ENCODE data around the gene ALOX12B.
"Not testable (repeated sequence)": the region's sequence is repeated elsewhere in the genome, so short reads cannot be mapped to it uniquely, and the experiment has no call there.

Gene ALOX12B

DNA sequence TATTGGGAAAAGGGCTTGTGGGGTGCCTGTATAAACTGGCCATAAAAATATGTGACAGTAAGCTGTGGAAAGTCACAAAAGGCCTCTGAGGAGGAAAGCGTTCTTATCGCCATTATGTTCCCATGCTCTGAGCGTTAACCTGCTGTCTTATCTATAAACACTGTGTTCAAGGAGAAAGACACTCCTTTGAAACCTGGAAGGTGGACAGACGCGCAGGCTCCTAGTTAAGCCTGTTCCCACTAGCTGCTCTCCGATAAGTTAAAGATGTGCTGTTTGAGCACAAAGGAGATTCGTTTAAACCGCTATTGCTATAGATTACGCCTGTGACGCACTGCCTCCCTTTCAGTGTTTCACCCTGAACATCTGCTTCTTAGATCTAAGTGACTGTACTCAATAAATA, 5.2 kb downstream of the ALOX12B start:
- no peak for DNase-seq (ENCODE audit: low read depth)

DNA sequence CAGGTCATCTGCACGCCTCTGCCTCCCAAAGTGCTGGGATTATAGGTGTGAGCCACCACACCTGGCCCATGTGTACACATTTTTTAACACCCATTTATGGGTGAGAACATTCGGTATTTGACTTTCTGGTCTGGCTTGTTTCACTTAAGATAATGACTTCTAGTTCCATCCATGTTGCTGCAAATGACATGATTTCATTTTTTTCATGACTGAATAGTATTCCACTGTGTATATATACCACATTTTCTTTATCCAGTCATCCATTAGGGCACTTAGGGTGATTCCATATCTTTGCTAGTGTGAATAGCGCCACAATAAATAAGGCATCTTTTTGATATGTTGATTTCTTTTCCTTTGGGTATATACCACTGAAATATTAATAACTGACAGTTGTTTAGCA, 5.6 kb downstream of the ALOX12B start:
- no peak for DNase-seq (ENCODE audit: low read depth)

DNA sequence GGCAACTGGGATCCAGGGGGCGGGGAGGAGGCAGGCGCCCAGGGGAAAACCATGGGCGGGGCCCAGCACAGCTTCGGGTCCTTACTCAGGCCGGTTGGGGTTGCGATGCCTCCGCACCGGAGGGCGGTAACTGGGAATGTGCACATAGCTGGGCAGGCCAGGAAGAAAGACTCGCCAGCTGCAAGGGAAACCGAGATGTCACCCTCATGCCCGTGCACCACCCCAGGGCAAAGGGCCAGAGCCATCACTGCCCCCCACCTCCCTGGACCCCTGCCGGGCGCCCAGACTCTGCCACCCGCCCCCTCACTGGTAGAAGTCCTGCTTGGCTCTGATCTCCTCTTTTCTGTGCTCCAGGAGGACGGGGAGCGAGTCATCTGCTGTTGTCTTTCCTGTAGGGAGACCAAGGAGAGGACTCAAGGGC, 6.7 kb downstream of the ALOX12B start:
- DNase-seq (ENCODE audit: low read depth), result no peak

DNA sequence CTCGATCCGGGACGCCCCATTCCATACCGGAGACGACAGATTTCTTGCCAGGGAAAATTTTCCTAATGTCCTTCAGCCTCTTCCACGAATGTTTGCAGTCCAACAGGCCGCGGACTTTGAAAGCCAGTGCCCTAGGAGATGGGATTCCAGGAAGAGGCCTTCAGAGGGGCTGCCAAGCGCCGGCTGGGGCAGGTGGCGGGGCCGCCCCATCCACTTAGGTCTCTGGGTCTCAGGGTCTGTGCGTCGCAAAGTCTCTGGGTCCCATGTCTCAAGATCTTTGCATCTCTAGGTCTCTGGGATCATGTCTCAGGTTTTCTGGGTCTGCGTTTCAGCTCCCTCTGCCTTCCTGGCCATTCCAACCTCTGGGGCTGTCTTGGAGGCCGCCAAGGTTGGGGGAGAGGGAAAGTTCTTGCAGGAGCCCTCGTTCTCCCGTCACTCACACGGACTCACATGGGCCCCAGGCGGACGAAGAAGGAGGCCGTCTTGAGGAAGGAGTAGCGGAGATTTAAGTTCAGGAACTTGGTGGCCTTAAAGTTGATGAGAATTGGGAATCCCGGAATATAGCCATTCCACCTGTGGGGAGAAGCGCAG, 7.2 kb downstream of the ALOX12B start:
- DNase-seq (ENCODE audit: low read depth), result no peak

DNA sequence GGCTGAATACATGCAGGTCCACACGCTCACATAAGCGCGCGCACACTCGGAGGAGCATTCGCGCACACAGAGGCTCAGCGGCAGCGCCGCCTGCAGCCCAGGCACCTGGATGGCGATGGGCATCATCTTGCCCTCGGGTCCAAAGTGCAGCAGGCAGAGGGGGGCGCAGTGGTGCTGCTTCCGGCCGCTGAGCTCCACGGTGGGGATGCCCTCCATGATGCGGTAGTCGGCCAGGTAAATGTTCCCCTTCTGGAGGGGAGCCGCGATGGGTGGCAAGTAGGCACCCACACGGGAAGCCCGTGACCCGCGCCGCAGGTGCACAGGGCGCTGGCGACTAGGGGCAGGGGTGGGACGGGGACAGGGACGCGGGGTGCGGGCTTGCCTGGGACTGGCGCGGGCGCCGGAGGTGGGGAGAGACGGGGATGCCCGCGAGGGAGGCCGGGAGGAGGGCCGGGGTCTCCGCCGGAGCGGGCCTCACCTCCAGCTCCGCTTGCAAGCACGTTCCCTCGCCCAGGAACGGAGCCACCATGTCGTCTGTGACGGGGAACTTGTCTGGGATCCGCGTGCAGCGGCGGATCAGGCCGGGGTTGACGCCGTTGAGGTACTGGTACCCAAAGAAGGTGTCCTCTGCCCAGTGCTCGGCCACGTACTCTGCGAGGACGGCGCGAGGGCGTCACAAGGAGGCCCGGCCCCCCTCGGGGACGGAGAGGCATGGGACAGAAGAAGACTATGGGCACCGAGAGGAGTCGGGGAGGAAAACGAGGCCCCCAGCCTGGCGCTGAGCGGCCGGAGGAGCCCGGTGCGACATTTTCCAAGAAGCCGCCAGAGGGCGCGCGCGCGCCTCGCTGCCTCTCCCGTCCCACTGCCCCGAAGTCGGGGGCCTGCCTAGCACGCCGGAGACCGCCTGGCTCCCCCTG, 8.0 kb downstream of the ALOX12B start:
- peak; percentile 65 for DNase-seq (ENCODE audit: low read depth)

DNA sequence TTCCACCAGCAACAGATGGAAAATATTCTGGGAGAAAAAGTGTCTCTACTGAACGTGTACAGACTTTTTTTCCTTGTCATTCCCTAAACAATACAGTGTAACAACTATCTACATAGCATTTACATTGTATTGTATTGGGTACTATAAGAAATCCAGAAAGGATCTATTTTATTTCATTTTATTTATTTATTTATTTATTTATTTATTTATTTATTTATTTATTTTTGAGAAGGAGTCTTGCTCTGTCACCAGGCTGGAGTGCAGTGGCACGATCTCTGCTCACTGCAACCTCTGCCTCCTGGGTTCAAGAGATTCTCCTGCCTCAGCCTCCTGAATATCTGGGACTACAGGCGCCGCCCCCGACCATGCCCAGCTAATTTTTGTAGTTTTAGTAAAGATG, 9.6 kb downstream of the ALOX12B start:
- not testable (repeated sequence) for DNase-seq (ENCODE audit: low read depth)

DNA sequence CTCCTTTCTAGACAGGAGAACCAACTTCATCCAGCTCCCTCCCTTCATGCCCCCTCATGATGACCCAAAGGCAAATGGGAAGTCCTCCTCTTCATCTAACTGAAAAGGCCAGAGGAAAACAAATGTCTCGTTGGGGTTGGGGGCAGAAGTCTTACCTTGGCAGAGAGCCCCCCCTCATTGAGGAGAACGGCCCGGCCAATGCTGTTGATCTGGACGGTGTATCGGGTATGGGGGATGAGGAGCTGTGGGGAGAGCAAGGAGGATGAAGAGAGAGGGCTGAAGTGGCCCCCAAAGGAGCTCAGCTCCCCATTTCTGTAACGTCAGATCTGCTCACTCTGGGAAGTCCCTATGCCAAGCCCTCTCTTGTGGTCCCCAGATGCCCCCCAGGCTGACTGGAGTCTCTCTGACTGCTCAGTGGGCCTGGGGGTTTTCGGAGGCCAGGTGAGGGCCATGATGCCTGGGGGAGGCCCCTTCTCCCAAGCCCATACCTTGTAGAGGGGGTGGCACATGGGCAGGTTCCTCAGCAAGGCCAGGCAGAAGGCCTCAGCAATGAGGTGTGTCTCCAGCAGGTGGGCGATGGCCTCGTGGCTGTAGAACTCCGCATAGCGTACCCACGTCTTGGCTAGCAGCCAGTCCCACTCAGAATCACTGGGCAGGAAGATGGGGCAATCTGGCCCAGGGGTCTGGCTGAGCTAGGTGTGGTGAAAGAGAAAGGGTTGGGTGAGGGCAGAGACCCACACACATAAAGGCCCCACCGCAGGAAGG, 10.8 kb downstream of the ALOX12B start:
- DNase-seq (ENCODE audit: low read depth), result no peak

DNA sequence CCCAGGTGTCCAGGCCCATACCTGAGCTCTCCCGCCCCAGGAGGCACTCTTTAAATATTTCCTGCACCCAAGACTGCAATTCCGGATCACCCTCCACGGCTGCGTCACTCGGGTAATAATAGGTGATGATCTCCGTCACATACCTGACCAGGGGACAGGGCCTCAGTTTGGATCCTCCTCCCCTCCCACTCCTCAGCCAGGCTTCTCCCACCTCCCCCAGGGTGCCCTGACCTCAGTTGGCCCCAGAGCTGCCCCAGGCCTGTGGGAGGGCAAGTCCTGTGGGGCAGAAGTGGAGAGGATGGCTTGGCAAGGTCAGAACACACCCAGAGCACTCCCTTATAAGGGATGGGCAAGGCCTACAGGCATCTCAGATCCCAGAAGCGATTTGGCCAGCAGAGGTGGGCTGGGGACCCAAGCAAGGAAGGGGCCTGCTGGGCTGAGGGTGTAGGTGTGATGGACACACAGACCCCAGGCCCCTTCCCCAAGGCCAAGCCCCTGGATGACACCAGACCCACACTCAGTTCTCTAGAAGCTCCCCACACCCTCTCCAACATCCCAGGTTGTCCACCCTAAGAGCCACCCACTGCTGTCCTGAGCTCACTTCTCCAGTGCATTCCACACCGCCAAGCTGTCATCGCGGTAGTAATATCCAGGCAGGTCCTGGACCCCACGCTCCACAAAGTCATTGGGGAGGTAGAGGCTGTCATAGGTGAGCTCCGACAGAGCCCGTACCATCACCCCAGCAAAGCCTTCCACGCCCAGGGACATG, 11.8 kb downstream of the ALOX12B start:
- no peak for DNase-seq (ENCODE audit: low read depth)

DNA sequence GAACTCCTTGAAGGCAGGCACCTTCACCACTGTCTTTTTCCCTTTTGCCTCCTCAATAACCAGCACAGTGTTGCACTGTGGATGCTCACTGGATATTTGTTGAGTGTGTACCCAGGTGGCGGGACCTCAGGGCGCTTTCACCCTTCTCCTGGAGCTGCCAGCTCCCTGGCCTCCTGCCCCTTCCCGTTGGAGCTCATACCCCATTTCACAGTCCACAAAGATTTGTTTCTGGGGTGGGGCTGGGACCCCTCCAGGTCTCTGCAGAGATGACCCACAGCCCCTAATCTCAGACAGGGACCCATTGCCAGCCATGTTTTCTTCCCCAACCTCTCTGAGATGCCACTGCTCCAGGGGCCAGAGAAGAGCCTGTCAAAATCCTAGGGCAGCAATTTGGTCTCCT, 12.4 kb downstream of the ALOX12B start:
- DNase-seq (ENCODE audit: low read depth), result no peak

DNA sequence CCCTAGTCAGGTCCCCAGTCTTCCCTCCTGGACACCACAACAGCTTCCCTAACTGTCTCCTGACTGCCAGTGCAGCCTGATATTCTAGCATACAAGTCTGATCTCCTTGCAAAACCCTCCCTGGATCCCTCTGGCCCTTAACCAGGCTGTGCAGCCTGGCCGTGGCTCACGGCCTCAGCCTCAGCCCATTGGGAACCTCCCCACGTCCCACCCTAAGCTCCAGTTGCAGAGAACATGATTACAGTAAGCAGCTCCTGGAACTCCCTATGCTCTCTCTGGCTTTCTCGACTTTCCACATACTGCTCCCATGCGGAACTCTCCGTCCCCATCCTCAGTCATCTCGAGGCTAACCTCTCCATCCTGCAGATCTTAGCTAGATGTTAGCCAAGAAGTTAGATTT, 13.0 kb downstream of the ALOX12B start:
- DNase-seq (ENCODE audit: low read depth), result no peak

DNA sequence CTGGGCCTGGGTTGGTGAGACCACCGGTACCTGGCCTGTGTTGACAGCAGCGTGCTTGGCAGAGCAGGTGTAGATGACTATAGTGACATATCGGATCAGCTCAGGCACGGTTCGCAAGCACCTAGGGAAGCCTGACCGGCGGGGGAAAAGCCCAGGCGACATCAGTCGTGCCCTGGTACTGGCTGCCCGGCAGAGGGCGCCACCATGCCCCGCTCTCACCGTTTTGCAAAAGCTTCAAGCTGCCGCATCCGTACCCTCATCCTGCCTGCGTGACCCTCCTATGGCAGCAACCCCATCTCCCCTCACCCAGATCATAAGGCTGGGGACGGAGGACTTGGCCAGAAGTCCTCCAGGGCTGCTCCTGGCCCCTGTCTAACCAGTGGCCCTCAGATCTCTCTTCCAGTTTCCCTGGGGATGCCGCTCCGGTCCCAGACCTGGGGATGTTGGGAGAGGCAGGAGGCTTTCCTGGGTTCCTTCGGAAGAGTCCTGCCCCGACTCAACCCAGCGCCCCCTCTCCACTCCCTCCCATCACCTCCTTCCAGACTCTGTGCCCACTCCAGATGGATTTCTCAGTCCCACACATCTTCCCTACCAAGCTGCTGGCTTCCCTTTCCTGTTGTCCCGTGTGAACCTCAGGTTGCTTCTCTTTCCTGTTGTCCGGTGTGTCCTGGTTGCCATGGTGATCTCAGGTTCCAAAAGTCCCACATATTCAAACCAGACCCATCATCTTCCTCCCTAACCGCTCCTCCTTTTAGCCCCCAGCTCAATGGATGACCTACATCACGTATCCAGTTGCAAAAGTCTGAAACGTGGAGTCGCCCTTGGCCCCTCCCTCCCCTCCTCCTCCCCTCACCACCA, 13.7 kb downstream of the ALOX12B start:
- peak; percentile 79 for DNase-seq (ENCODE audit: low read depth)

DNA sequence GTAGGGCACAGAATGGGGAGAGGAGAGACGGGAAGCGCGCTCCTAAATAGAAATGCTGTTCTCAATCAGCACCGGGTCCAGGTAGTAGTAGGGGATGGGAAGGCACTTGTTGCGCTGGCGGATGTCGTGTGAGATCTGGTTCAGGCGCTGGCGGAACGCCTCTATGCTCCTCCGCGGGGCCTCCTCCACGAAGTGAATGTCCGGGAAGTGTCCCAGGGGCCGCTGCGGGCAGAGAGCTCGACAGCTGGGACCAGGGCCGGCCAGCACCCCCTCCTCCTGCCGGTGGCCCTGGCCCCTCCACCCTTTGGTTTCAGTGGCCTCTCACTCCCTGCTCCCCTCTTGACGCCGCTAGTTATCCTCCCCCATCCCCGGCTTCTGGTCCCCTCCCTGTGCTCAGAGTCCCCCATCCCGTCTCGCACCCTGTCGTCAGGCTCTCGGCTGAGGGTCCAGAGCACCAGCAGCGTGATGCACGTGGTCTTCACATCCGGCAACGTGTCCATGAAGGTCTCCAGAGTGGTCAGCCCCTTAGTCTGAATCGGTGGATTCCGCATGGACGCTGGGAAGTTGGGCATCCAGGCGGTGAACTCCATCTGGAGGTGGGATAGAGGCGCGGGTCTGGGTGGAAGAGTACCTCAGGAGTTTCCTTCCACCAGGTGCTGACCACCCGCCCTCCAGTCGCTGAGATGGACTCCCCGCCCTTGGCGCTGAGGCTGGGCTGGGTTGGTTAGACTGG, 14.6 kb downstream of the ALOX12B start:
- no peak for DNase-seq (ENCODE audit: low read depth)

DNA sequence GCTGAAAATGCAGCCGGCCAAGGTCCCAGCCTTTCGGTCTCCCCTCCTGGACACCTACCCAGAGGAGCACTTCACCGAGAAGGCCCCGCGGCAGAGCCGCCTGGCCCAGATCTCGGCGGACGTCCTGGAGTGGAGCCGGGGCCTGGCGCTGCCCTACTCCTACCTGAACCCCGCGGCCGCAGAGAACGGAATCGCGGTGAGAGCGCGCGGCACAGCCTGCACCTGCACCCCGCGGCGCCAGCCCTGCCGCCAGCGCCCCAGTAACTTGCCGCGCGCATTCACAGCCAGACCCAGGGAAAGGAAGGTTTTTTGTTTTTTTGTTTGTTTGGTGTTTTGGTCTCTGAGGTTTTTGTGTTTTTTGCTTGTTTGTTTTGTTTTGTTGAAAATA, 15.2 kb downstream of the ALOX12B start:
- no peak for DNase-seq (ENCODE audit: low read depth)

DNA sequence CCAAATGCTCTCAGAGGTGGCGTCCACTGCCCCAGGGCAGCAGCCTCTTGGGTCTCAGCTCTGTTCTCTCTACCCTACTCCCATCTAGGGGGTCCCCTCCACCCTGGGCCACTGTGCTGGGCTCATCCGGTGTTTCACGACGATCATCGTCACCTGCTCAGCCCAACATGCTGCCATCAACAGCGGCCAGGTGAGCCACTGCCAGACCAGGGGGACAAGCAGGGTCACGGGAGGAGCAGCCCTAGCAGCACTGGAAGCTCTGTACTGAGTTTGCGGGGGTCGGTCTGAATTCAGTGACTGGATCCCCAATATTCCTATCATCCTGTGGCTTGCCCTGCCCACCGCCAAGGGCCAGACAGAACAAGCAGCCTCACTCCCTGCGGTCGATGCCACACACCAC, 16.0 kb downstream of the ALOX12B start:
- DNase-seq (ENCODE audit: low read depth), result no peak

DNA sequence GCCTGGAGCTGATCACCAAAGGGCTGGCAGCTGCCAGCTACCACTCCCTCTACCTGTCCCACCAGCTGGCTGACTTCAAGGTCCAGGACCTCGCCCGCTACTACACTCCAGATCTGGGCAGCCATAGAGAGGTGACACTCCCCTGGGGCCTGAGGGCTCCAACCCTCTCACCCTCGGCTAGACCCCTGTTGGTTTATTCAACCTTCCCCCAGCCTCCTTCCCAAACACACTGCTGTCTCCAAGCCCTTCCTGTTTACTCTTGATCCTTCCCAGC, 18.0 kb downstream of the ALOX12B start:
- no peak for DNase-seq (ENCODE audit: low read depth)

DNA sequence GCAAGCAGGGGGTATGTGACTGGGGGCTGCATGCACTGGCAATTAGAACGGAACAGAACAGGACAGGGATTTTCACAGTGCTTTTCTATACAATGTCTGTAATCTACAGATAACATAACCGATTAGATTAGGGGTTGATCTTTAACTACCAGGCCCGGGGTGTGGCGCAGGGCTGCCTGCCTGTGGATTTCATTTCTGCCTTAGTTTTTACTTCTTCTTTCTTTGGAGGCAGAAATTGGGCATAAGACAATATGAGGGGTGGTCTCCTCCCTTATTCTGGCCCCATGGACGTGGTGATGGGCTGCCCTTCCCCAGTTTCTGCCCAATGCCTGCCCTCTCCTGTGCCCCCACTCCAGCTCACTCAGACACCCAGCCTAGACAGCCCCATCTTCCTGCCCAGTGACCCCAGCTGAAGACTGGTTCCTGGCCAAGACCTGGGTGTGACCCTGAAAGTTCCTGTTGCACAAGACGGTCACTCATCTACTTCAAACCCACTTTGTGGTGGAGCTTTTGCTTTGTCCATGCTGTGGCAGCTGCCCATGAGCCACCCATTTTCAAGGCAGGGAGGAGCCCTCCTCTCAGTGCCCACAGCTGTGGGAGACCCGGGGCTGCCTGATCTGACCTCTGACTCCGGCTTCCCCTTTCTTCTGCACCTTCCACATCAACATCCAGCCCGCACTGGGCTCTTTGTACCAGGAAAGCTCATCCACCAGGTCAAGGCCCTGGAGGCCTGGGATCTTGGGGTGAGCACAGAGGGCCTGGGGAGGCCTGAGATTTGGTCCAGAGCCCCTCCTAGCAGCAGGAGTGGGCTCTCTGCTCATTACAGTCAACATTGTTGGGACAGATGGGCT, 18.6 kb downstream of the ALOX12B start:
- no peak for DNase-seq (ENCODE audit: low read depth)

DNA sequence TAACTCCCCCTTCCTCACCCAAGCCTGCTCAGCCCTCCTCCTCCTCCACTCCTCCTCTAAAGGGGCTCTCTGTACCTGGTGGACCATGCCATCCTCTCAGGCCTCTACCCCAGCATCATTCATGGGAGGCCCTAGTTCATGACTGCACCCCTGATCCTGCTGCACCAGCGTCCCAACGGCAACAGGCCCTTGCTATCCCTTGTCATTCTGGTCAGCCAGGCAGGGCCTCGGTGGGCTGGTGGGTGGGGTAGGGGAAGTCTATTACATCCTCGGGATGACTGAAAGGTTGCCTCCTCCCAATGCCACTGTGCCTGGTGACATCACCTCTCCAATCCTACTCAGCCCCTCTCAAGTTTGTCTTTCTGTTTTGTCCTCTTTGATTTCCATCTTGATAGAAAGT, 19.7 kb downstream of the ALOX12B start:
- no peak for DNase-seq (ENCODE audit: low read depth)

DNA sequence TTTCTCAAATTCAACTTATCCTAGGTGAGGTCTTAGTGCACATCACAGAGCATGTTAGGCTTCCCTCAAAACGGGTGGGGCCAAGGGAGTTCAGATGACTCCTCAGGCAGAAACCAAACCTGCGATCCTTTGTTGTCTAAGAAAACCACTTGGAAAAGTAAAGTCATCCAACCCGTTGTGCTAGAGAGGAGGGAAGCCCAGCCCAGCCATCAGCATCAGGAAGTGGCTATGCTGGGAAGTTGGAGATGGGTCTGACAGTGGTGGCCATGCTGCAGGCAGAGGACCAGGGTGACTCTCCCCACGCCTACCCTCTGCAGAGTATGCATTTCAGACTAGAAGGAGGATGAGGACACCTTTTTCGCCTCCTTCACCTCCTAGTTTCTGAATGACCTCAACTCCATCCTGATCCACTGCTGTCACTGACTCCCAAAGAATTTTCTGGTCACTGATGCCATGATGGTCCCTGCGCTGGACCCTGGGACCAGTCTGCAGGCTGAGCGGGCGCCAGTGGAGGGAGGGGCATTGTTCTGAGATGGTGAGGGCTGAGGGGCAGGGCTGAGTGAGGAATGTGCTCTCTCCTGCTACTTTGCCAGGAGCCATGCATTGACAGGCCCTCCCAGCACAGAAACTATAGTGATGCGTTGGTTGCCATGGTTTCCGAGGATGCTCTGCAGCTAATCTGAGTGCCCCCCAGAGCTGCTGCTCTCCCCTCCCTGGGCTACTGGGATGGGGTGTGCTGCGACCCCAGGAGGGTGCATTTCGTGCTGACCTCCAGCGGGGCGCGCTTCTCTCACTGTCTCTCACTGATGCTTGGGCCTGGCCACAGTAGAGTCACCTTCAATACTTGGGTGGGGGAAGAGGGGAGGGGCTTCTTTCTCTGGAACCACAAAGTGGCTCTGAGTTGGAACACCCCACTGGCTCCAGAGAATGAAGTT, 20.4 kb downstream of the ALOX12B start:
- DNase-seq (ENCODE audit: low read depth), result no peak

DNA sequence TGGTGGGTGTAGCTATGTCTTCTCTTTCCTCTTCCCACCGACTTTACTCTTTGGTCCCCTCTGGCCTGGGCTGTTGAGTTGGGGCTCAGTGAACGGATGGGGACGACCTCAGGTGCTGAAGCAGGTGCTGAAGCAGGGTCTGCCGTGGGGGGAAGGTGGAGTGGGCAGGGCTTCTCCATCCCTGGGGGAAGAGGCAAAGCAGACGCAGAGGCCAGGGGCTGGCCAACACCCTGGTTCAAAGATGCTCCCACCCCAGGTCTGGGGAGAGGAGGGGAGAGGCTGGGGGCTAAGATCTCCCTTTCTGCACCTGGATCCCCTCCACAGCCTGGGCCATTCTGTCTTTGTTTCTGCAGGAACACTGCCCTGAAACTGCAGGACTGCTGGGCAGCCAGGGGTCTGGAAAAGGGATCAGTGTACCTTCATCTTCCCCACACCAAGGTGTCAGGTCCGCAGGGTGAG, 22.9 kb downstream of the ALOX12B start:
- DNase-seq (ENCODE audit: low read depth), result no peak
